ENCODE results near the gene DPH1. TPM values are rescaled to one million over a fixed set of nuclear protein-coding genes. Genes with fewer than 3 reads are reported as not detected.

DPH1 gene
- total RNA-seq, 4 donors from 2014 or later, result 29.9 to 35.6 (median 34.0) TPM

DNA sequence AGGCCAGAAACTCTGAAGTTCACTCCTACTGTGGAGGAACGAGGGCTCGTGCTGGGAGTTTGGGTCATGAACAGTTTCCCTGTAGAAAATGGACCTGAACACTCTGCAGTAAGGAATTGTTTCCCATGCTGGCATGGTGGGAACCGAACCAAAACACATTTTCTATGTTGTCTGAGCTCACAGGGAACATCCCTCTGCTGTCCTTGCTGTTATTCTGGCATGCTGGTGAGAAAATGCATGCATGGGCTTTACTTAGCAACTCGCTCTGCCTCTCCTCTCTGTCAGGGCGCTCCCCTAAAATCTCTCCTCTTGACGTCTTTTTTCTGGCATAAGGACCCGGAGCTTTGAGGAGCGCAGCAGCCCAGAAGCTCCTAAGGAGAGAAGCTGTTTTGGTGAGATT, 10.2 kb upstream of the DPH1 start:
- no peak overlapping the region for H3K27ac ChIP-seq
- H3K9me3 ChIP-seq, result no peaks in the 10 kb centered on the region
- peaks cover 0 to 18% (median 12%) of the 10 kb centered on the region in 3 donors for H3K4me1 ChIP-seq
- TF ChIP-seq POLR2AphosphoS5 (IDR thresholded peaks at IDR 0.05) (no peak), CTCF (IDR thresholded peaks at IDR 0.05) (no peak), EP300 (IDR thresholded peaks at IDR 0.05) (no peak), POLR2A (IDR thresholded peaks at IDR 0.05) (no peak)
- WGBS, 2 donors (ENCODE audit: low coverage in 1 of 2), result 60 to 90% methylated on average over 3 to 4 of the region's 8 CpGs
- no peak overlapping the region for H3K4me3 ChIP-seq
- no peaks in the 10 kb centered on the region for H3K36me3 ChIP-seq
- ATAC-seq, result no peak
- peaks cover 56% of the 10 kb centered on the region for H3K27me3 ChIP-seq

DNA sequence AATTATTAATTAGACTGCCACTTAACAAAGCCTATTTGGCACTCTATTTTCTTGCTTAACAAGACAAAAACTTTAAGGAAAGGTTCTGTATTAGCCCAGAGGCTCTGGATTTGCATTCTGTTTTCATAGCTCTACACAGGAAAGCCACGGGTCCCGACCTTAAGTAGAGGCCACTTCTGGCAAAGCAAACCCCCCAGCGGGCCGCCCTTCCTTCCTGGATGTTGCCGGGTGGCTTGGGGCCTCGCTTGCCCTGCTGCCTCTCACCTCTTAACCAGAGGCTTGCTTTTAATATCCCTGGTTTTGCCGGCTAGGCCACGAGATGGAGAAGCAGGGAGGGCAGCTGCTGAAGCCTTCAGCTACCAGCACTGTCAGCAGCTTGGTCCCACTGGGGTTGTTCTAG, 9.2 kb upstream of the DPH1 start:
- Histone ChIP-seq H3K9me3 (no peaks in the 10 kb centered on the region), H3K4me1 (peaks cover 0 to 28% (median 21%) of the 10 kb centered on the region in 3 donors), H3K4me3 (no peak overlapping the region), H3K27me3 (peaks cover 58% of the 10 kb centered on the region), H3K36me3 (no peaks in the 10 kb centered on the region), H3K27ac (no peak overlapping the region)
- 48 to 80% methylated on average over 1 to 6 of the region's 8 CpGs for WGBS, 2 donors (ENCODE audit: low coverage in 1 of 2)
- no peak for TF ChIP-seq CTCF (IDR thresholded peaks at IDR 0.05)
- no peak for TF ChIP-seq POLR2A (IDR thresholded peaks at IDR 0.05)
- no peak for TF ChIP-seq POLR2AphosphoS5 (IDR thresholded peaks at IDR 0.05)
- no peak for TF ChIP-seq EP300 (IDR thresholded peaks at IDR 0.05)
- no peak for ATAC-seq

GRCh38 chr17:2022647-2023240, 7.2 kb upstream of the DPH1 start:
- 68% methylated on average over 5 of the region's 15 CpGs; no CpG with 5 or more reads in 1 of the 2 donors for WGBS, 2 donors (ENCODE audit: low coverage in 1 of 2)
- no peaks in the 10 kb centered on the region for H3K36me3 ChIP-seq
- no peak for TF ChIP-seq POLR2AphosphoS5 (IDR thresholded peaks at IDR 0.05)
- no peak for TF ChIP-seq POLR2A (IDR thresholded peaks at IDR 0.05)
- no peak for TF ChIP-seq EP300 (IDR thresholded peaks at IDR 0.05)
- no peak for TF ChIP-seq CTCF (IDR thresholded peaks at IDR 0.05)
- H3K4me1 ChIP-seq, result peaks cover 0 to 35% (median 23%) of the 10 kb centered on the region in 3 donors
- H3K27me3 ChIP-seq, result peaks cover 69% of the 10 kb centered on the region
- no peak overlapping the region for H3K4me3 ChIP-seq
- no peak for ATAC-seq
- no peaks in the 10 kb centered on the region for H3K9me3 ChIP-seq
- no peak overlapping the region for H3K27ac ChIP-seq

GRCh38 chr17:2023256-2023655, 6.7 kb upstream of the DPH1 start:
- Histone ChIP-seq H3K4me3 (peak overlapping the region in 1 of 2 donors; percentile 61), H3K9me3 (no peaks in the 10 kb centered on the region), H3K27me3 (peaks cover 69% of the 10 kb centered on the region), H3K27ac (no peak overlapping the region), H3K4me1 (peaks cover 0 to 35% (median 23%) of the 10 kb centered on the region in 3 donors), H3K36me3 (no peaks in the 10 kb centered on the region)
- TF ChIP-seq POLR2A (IDR thresholded peaks at IDR 0.05), result no peak
- no peak for TF ChIP-seq POLR2AphosphoS5 (IDR thresholded peaks at IDR 0.05)
- TF ChIP-seq EP300 (IDR thresholded peaks at IDR 0.05), result no peak
- no peak for TF ChIP-seq CTCF (IDR thresholded peaks at IDR 0.05)
- WGBS, 2 donors (ENCODE audit: low coverage in 1 of 2), result 63 to 72% methylated on average over 7 to 11 of the region's 16 CpGs
- ATAC-seq, result peak; percentile 1

Measured in gastroesophageal sphincter (tissue), 4 donors.